ENCODE measurements around the gene BCL2L13. TPM values are rescaled to one million over a fixed set of nuclear protein-coding genes. Genes with fewer than 3 reads are reported as not detected.
"Not testable (repeated sequence)": the region's sequence is repeated elsewhere in the genome, so short reads cannot be mapped to it uniquely, and the experiment has no call there.

Gene BCL2L13
- total RNA-seq, 1 experiment from 2014 or later, result 66.7 TPM

DNA sequence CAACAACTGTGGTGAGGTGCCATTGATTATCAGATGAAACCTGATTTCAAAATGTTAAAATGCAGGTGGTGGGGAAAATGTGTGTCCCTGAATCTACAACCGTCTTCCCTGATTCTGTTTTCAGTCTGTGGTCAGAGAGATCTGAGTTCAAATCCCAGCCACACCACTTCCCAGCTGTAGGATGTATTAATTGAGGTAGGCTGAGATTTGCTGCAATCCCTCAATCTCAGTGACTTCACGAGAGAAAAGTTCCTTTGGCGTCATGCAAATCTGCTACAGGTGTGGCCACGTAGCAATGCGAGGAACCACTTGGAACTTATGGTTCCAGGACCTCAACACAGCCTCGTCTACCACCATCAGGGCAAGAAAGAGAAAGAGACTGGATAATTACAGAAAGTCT, 56.2 kb downstream of the BCL2L13 start:
- no peak for DNase-seq (ENCODE audit: low read depth)

DNA sequence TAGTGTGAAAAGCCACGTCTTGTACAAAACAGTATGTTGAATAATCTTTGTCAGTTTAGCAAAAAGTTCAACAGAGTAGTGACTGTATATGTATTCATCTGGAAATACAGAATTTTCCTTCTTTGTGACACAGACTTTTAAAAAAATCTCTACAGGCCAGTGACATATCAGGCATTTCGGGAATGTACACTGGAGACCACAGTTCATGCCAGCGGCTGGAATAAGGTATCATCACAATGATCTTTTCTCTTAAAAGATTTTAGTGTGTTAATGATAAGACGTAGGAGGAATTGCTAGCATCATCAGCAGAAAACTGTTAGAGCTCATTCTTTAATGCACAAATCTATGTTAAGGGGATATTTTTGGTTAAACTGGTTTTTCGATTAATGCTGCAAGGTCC, 57.4 kb downstream of the BCL2L13 start:
- no peak for DNase-seq (ENCODE audit: low read depth)

DNA sequence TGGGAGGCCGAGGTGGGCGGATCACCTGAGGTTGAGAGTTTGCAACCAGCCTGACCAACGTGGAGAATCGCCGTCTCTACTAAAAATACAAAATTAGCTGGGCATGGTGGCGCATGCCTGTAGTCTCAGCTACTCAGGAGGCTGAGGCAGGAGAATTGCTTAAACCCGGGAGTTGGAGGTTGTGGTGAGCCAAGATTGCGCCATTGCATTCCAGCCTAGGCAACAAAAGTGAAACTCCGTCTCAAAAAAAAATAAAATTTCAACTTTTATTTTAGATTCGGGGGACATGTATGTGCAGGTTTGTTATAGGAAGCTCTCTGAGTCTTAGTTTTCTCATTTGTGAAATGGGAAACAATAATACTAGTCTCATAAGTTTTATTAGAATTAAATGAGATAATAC, 58.6 kb downstream of the BCL2L13 start:
- not testable (repeated sequence) for DNase-seq (ENCODE audit: low read depth)

DNA sequence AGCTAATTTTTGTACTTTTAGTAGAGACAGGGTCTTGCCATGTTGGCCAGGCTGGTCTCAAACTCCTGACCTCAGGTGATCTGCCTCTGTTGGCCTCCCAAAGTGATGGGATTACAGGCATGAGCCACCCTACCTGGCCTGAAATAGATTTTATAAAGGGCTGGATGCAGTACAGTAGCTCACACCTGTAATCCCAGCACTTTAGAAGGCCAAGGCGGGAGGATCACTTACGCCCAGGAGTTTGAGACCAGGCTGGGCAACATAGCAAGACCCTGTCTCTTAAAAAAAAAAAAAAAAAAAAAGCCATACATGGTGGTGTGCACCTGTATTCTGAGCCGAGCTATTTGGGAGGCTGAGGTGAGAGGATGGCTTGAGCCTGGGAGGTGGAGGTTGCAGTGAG, 59.7 kb downstream of the BCL2L13 start:
- not testable (repeated sequence) for DNase-seq (ENCODE audit: low read depth)

DNA sequence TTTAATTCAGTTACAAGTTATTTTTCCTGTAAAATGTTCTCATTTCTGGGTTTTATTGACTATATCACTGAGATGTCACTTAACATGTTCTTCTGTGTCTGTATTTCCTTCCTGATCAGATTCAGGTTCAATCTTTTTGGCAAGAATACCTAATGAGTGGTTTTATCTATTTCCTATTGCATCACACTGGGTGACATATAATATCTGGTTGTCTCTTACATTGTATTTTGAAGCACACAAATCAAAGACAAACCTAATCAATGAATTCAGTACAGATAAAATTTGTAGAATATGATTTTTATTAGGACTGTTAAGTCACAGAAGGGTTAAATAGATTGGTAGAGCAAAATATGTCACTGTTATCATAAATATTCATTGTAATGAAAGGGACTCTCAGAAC, 60.4 kb downstream of the BCL2L13 start:
- DNase-seq (ENCODE audit: low read depth), result no peak

DNA sequence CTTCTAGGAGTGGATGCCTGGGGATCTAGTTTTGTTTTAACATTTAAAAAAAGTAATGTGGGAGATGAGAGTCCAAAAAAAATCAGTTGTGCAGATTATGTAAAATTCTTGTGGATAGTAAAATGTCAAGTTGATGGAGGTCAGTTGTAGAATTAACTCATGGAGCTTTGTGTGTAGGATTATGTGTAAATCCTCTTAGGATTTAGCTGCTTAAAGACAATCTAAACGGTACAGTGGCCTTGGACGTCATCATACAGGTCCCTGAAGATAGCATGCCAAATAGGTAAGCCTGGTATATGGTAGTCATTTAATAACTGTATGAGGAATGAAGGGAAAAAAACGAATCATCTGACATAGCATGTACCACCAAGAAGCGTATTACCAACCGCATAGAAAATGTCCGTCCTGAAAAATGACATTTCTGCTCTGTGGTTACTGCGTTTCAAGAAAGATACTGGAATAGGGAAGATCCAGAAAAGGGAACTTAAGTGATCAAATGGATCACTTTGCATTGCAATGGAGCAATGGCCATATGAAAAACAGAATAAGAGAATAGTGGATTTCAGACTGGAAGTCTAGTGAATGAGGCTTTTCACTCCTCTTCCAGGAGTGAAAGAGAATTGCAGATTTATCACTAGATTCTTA, 61.3 kb downstream of the BCL2L13 start:
- no peak for DNase-seq (ENCODE audit: low read depth)

DNA sequence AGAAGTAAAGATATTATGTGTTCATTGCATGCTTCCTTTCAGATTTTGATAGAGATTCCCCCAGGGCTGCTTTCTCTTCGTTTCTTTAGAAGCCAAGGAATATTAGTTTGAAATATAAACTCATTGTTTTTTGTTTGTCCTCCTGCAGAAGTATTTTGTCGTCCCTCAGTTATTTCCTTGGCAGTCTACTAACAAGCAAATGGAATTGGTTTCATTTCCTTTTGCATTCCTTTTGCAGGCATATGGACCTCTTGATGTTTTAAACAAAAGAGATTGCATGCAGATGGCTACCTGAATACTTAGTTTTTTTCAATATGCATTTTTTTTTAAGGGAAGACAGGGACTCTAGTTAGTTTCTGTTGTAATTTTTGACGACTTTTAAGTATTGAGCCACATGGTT, 62.2 kb downstream of the BCL2L13 start:
- no peak for DNase-seq (ENCODE audit: low read depth)

DNA sequence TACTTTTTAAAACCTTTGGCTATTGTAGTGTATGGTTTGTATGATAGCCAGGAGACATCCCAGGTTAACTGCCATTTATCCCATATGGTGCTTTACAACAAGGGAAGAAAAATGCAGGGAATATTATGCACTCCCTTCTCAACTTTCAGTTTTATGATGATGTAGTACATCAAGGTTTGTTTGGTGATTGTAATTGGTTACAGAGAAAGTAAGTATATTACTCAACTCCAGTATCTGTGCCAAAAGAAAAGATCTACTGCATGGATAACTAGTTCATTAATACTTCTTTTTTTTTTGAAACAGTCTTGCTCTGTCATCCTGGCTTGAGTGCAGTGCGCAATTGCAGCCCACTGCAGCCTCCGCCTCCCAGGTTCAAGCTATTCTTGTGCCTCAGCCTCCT, 65.3 kb downstream of the BCL2L13 start:
- DNase-seq (ENCODE audit: low read depth), result no peak

DNA sequence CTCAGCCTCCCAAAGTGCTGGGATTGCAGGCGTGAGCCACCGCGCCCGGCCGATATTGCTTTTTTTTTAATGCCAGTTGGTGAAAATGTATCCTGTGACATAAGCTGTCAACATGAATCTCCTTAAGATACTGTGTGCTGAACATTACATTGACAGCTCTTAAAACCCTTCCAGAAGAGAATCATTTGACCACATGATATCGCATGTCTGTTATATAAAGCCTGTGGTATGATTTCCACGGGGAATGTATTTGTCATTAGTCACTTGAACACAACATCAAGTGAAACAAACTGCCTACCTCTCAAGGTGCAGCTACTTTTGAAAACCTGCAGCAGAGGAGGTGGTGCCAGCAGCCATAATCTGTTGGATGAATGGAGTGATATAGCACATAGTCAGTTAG, 67.0 kb downstream of the BCL2L13 start:
- peak; percentile 73 for DNase-seq (ENCODE audit: low read depth)

DNA sequence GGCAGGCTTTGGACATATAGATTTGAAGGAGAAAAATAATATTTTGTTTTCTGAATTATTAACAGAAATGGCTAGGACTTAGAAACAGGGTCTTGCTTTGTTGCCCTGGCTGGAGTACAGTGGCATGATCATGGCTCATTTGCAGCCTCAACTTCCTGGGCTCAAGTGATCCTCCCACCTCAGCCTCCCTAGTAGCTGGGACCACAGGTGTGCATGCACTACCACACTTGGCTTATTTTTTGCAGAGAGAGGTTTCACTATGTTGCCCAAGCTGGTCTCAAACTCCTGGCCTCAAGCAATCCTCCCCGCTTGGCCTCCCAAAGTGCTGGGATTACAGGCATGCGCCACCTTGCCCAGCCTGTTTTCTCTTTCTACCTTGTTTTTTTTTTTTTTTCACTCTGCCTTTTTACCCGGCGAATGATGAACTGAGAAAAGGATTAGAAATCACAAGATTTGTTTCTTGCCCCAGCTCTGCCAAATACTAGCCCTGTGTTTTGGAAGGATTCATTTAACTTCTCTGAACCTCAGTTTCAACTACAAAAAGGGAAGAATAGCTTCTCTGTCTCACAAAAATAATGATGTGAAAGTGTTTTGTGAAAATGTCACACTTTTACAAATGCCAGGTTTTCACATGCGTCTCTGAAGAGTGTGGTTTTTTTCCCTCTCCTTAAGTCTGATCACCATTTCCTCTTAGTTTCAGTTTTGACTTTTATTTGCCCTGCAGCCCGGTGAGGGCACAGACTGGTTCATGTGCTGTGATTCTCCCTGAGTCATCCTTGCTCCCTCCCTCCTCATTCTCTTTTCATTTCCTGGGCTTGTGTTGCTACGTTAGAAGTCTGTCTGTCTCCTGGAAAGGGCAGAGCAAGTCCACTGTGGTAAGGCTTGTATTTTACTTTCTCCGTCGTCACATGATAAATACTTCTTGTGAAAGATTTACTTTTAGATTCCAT, 67.7 kb downstream of the BCL2L13 start:
- DNase-seq (ENCODE audit: low read depth), result peak; percentile 95

DNA sequence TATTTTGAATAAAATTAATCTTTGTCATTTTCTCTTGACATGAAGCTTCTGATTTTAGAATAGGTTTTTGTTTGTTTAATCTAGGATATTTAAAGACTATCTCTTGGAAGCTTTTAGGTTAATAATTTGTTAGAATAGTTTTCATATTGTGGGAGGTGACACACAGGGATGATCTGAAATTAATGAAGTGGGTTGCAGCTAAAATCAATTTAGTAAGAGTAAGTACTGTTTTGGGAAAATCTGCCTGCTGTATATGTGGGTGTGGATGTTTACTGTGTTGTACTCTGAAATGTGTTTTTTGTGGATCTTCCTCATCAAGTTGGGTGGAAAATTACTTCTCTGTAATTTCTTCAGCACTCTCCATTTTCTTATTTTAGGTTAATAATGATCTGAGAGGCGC, 68.4 kb downstream of the BCL2L13 start:
- DNase-seq (ENCODE audit: low read depth), result no peak

DNA sequence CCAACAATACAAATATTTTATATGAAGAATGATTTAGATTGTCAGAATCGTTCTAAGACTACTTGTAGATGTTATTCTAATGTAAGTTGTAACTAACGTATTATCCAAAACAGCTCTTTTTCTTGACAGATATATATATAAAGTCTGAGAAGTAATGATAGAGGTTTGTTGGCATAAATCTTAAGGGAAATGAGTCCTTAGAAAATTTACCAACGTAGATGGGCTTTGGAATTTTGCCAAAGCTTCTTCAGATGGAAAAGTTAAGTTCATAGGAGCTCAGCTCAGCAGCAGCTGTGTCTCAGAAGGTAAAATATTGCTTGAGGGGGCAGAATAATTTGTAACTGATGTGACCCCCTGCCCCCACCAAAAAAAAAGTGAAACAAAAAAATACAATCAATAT, 69.0 kb downstream of the BCL2L13 start:
- peak; percentile 14 for DNase-seq (ENCODE audit: low read depth)

DNA sequence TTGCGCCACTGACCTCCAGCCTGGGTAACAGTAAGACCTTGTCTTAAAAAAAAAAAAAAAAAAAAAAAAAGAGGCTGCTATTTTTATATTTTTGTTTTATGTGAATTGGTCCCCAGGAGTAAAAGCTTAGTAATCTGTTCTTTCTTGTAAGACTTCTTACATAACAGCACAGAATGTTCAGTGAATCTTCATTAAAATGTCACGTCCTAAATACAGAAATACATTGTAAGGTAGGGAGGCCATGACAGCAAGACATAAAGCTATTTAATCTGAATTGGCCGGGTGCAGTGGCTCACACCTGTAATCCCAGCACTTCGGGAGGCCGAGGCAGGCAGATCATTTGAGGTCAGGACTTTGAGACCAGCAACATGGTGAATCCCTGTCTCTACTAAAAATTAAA, 71.5 kb downstream of the BCL2L13 start:
- DNase-seq (ENCODE audit: low read depth), result no peak

DNA sequence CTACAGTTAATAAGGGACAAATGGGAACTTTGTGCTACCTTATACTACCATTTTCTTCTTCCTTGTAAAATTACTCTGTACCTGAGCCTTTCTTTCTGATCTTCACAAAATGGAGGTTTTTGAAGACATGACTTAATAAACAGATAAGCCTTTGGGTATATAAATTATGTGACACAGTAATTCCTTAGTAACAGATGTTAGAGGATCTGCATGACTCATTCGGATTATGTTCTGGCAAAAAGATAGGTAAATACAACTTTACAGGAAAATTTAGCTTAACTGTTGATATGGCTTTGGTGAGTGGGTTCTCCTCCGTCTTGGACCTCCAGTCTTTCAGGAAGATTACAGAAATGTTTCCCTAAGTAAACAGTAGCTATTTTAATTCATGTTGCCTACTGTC, 73.9 kb downstream of the BCL2L13 start:
- peak; percentile 43 for DNase-seq (ENCODE audit: low read depth)

DNA sequence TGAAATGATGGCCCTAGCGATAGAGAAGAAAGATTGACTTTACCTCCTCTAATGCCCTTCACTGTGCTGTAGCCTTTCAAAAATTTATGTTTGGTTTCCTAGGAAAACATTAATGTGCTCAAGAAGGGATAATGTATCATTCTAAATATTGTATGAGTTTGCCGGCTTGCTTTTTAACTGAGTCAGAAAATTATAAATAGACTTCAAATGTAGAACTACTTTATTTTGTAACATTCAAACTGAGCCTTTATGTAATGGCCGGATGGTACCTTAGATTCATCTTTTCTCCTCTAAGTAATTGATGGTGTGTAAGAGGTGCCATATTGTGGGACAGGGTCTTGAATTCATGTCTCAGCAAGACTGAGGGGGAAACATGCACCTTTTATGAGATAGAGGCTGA, 78.0 kb downstream of the BCL2L13 start:
- no peak for DNase-seq (ENCODE audit: low read depth)

DNA sequence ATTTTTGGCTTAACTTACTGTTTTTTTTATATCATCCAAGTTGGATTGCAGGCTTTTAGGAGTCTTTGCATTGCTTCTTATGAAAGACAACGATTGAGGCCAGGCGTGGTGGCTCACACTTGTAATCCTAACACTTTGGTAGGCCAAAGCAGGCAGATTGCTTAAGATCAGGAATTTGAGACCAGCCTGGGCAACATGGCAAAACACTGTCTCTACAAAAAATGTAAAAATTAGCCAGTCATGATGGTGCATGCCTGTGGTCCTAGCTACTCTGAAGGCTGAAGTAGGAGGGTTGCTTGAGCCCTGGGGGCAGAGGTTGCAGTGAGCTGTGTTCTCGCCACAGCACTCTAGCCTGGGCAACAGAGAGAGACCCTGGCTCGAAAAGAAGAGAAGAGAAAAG, 79.2 kb downstream of the BCL2L13 start:
- DNase-seq (ENCODE audit: low read depth), result peak; percentile 42

DNA sequence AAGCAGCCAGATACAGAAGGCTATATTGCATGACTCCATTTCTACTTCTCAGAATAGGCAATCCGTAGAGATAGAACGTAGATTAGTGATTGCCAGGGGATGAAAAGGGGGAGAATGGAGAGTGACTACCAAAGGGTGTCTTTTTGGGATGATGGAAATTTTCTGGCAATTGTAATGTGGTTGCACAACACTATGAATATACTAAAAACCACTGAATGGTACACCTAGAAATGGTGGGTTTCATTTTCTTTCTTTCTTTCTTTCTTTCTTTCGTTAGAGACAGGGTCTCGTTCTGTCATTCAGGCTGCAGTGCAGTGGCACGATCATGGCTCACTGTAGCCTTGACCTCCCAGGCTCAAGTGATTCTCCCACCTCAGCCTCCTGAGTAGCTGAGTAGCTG, 81.4 kb downstream of the BCL2L13 start:
- no peak for DNase-seq (ENCODE audit: low read depth)

DNA sequence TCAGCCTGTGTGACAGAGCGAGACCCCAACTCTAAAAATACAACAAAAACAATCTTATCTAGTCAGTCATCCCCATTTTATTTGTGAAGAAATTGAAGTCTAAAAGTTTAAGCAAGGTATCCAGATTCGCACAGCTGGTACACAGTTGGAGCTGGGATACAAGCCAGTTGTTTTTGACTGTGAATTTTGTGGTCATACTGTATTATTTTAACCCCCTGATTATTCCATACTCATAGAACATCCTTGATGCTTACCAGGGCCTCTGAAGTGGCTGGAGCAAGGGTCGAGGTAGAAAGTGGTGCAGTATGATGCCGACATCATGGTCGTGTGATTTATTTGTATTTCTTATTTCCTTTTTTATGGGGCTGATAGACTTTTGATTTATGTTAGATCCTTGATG, 85.7 kb downstream of the BCL2L13 start:
- no peak for DNase-seq (ENCODE audit: low read depth)

DNA sequence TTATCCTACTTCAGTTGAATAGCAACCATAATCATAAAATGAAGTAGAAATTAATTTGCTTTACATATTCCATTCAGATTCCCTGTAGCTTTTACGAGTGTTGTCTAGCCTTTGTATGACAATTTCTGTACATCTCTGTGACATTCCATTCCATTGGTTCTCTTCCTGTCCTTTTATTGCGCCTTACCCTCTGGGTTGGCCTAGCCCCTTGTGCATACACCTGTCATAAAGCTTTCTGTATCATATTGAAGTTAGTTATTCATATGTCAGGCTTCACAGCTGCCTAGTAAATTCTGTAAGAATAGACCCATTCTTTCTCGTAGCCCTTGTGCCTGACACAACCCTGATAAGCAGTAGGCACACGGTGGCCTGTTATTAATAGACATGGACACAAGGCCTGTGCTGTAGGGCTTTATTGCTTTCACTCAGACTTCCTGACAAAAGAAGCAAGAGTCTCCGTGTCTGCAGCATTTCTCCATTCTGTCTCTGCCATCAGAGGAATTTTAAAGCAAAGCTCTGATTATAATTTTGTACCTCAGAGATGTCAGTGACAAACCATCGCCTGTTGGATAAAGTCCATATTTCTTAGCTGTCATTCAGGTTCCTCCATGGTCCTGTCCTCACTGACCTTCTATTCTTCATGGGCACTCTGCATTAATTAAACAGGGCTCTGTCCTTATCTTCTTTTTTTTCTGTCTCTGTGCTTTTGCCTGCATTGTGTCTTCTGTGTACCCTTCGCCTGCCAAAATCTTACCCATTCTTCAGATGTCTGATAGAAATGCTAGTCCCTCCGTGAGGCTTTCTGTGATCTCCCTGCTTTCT, 86.3 kb downstream of the BCL2L13 start:
- no peak for DNase-seq (ENCODE audit: low read depth)

DNA sequence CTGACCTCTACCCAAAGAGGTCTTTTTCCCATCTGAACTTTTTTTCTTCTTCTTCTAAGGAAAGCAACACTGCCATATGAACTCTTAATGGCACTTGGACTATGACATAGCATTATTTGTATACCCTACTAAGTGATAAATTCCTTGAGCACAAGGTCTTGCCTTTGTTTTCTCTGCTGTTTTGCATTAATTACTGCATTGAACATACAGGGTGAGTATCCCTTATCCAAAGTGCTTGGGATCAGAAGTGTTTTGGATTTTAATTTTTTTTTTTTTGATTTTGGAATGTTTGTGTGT, 86.9 kb downstream of the BCL2L13 start:
- no peak for DNase-seq (ENCODE audit: low read depth)

DNA sequence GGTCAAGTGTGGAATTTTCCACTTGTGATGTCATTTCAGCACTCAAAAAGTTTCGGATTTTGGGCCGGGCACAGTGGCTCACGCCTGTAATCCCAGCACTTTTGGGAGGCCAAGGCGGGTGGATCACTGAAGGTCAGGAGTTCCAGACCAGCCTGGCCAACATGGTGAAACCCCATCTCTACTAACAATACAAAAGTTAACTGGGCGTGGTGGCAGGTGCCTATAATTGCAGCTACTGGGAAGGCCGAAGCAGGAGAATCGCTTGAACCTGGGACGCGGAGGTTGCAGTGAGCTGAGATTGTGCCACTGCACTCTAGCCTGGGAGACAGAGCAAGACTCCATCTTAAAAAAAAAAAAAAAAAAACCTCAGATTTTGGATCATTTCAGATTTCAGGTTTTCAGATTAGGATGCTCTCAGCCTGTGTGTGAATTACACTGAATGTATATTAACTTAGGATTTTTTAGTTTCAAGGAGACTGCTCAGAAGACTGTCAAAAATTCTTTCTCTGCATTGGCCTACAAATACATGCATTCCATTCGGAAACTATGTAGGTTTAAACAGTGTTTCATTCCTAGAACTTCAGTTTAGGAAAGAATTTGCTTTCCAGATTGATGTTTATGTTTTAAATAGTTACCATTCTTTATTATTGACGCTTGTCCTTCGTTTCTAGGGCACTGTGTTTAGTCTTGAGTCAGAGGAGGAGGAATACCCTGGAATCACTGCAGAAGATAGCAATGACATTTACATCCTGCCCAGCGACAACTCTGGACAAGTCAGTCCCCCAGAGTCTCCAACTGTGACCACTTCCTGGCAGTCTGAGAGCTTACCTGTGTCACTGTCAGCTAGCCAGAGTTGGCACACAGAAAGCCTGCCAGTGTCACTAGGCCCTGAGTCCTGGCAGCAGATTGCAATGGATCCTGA, 87.7 kb downstream of the BCL2L13 start:
- peak; percentile 79 for DNase-seq (ENCODE audit: low read depth)
